ENCODE measurements around the gene ENTR1.
A peak's percentile ranks its signal among the peaks of the same experiment; 100 is the strongest.

ENTR1 gene

DNA sequence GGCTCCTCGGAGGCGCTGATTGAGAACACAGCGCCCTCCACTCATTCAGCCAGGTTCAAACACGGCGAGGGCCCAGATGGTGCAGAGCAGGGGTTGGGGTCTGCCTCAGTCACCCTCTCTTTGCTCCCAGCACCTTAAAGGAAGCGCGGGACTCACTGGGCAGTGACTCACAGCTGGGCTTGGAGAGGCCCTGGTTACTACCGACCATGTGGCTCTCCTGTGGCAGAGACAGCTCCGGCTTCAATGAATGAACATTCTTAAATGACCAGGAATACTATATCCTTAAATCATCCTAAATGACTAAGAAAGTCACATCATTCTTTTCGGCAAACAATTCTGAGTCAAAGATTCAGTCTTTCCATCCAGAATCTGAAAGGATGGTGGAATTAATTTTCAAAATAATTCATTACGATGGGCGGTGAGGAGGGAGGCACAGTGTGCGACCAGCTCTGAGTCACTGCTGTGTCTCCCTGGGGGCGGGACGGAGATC lies 30.8 kb upstream of the ENTR1 start:
- TF ChIP-seq, protein P1, sequence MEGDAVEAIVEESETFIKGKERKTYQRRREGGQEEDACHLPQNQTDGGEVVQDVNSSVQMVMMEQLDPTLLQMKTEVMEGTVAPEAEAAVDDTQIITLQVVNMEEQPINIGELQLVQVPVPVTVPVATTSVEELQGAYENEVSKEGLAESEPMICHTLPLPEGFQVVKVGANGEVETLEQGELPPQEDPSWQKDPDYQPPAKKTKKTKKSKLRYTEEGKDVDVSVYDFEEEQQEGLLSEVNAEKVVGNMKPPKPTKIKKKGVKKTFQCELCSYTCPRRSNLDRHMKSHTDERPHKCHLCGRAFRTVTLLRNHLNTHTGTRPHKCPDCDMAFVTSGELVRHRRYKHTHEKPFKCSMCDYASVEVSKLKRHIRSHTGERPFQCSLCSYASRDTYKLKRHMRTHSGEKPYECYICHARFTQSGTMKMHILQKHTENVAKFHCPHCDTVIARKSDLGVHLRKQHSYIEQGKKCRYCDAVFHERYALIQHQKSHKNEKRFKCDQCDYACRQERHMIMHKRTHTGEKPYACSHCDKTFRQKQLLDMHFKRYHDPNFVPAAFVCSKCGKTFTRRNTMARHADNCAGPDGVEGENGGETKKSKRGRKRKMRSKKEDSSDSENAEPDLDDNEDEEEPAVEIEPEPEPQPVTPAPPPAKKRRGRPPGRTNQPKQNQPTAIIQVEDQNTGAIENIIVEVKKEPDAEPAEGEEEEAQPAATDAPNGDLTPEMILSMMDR (IDR thresholded peaks at IDR 0.05; ENCODE audit: low read depth, low read length): no peak
- Histone ChIP-seq H3K4me3 (ENCODE audit: low read depth, low read length) (no peak overlapping the region), H3K27me3 (ENCODE audit: insufficient read depth, low read depth, severe bottlenecking) (no peaks in the 10 kb centered on the region), H3K9me3 (ENCODE audit: severe bottlenecking) (no peaks in the 10 kb centered on the region), H3K27ac (no peak overlapping the region), H3K36me3 (peaks cover 83% of the 10 kb centered on the region)
- DNase-seq: no peak

DNA sequence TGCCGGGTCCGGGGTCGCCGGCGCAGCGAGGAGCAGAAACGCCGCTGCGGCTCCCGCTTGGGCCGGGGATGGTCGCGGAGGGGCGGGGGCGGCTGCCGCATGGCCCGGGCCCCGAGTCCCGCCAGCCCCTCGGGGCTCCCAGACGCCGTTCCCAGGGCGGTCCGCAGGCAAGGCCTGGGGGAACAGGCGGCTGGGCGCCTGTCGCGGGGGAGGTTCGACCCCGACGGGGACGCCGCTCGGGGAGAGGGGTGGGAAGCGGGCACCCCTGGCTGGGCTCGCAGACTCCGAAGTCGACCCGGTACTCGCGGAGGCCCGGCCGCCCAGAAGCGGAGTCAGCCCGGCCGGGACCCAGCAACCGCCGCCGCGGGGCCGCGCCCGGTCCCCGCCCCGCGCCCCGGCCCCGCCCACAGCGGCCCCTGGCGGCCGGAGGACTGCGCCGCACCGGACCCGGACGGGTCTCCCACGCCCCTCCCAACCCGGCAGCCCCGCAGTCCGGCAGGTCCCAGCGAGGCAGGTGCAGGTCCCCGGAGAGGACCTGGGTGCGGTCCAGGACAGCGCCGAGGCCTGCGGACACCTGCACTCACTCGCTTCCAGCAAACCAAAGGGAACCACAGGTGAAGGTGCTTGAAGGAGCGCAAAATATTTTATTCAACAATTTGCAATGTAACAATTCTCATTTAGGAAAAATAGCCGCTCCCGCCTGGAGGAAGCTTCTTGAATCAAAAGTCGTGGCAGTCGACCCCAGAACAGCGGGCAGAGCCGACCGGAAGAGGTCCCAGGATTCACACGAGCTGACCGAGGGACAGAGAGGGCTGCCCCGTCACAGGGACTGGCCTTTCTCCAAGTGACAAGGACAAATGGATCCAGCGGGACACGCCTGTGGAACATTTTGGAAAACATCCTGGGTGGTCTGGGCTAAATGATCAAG lies 29.3 kb upstream of the ENTR1 start, which contains the start of gene INPP5E:
Gene INPP5E (minus strand): TSS at position 365 of the 928 bp plus-strand sequence. CDS start 426 bp downstream, outside the sequence.
- DNase-seq: peak; percentile 78
- Histone ChIP-seq H3K27me3 (ENCODE audit: insufficient read depth, low read depth, severe bottlenecking) (no peaks in the 10 kb centered on the region), H3K4me3 (ENCODE audit: low read depth, low read length) (peak within 1 kb of the TSS; percentile 62), H3K27ac (peak within 1 kb of the TSS; percentile 92), H3K36me3 (peaks cover 84% of the 10 kb centered on the region), H3K9me3 (ENCODE audit: severe bottlenecking) (no peaks in the 10 kb centered on the region)
- TF ChIP-seq, protein P1 (IDR thresholded peaks at IDR 0.05; ENCODE audit: low read depth, low read length): peak; percentile 69

DNA sequence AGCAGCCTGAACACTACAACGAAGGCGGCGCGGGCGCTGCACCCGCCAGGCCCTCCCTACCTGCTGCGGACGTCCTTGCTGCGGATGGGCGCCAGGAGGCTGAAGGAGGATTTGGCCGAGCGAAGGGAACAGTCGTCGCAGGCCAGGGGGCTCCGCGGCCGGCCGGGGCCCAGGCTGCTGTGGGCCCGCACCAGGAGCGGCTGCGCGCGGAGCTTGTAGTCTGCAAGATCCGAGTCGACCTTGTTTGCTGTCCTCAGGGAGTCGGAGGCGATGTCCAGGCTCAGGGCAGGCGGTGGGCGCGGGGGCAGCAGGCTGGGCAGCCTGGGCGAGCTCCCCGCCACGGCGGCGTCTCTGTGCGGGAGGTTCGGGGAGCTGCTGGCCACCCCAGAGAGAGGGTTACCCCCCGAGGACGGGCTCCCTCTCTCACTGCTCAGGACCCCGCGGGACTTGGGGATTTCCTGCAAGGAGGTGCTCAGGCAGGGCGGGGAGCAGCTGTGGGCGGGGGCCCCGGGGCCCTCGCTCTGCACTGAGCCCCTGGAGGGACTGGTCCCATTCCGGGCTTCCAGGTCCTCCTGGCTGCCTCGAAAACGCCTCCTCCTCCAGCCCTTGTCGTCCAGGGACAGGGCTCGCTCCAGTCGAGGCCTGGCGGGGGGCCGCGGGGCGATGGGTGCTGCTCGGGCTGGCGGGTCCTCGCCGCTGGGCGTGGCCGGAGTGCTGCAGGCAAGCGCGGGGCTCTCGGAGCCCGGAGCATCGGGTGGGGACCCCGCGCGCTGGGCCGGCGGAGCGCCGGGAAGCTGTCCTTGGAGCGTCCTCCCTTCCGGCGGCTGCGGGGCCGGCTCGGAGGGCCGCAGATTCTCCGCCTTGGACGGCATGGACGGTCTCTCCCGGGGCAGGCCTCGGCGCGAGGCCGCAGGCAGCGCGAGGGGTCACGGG lies 28.4 kb upstream of the ENTR1 start:
- H3K9me3 ChIP-seq (ENCODE audit: severe bottlenecking): no peaks in the 10 kb centered on the region
- H3K27ac ChIP-seq: peak overlapping the region; percentile 92
- TF ChIP-seq, protein P1 (IDR thresholded peaks at IDR 0.05; ENCODE audit: low read depth, low read length): no peak
- peak; percentile 31 for DNase-seq
- no peaks in the 10 kb centered on the region for H3K27me3 ChIP-seq (ENCODE audit: insufficient read depth, low read depth, severe bottlenecking)
- peak overlapping the region; percentile 62 for H3K4me3 ChIP-seq (ENCODE audit: low read depth, low read length)
- peaks cover 85% of the 10 kb centered on the region for H3K36me3 ChIP-seq

DNA sequence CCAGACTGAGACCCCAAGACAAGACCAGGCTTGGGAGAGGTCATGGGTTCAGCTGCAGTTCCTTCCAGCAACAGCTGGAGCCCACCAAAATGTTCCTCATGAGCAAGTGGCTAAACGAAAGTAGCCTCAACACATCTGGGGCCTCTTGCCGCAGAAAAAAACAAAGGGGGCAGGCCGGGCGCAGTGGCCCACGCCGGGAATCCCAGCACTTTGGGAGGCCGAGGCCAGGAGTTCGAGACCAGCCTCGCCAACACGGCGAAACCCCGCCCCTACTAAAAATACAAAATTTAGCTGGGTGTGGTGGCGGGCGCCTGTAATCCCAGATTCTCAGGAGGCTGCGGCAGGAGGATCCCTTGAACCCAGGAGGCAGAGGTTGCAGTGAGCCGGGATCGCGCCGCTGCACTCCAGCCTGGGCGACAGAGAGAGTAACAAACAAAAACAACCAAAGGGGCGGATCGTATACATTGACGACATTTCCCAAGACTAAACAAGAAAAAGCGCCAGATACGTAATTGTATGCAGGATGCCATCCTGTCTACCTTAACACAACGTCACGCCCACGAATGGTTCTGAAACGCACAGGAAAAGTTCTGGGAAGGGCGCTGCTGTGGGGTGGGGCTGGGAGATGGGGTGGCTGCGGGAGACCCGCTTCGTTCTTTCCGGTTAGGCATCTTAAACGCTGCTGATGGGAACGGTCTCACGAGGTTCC lies 27.6 kb upstream of the ENTR1 start:
- DNase-seq: no peak
- no peaks in the 10 kb centered on the region for H3K27me3 ChIP-seq (ENCODE audit: insufficient read depth, low read depth, severe bottlenecking)
- H3K27ac ChIP-seq: no peak overlapping the region
- no peaks in the 10 kb centered on the region for H3K9me3 ChIP-seq (ENCODE audit: severe bottlenecking)
- peaks cover 81% of the 10 kb centered on the region for H3K36me3 ChIP-seq
- TF ChIP-seq, protein P1 (IDR thresholded peaks at IDR 0.05; ENCODE audit: low read depth, low read length): no peak
- H3K4me3 ChIP-seq (ENCODE audit: low read depth, low read length): peak overlapping the region; percentile 62

DNA sequence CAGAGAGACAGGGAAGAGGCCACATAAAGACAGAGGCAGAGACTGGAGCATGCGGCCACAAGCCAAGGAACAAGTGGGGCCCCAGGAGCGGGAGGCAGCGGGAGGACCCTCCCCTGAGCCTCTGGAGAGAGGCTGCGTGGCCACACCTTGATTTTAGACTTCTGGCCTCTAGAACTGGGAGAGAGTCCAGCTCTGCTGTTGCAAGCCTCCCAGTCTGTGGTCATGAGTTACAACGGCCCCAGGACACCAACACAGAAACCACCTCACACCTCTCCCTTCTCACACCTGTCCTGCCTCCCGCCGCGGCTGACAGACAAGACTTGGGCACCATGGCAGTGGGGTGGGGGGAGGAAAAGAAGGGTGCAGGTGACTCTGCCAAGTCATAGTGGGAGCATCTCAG lies 27.0 kb upstream of the ENTR1 start:
- H3K4me3 ChIP-seq (ENCODE audit: low read depth, low read length): no peak overlapping the region
- no peaks in the 10 kb centered on the region for H3K27me3 ChIP-seq (ENCODE audit: insufficient read depth, low read depth, severe bottlenecking)
- DNase-seq: no peak
- TF ChIP-seq, protein P1 (IDR thresholded peaks at IDR 0.05; ENCODE audit: low read depth, low read length): no peak
- no peaks in the 10 kb centered on the region for H3K9me3 ChIP-seq (ENCODE audit: severe bottlenecking)
- H3K36me3 ChIP-seq: peaks cover 81% of the 10 kb centered on the region
- H3K27ac ChIP-seq: no peak overlapping the region

Data from WERI-Rb-1 (cell line).